HG03095 (cell line): ENCODE results near the gene ARHGAP31.
"Not testable (repeated sequence)": the region's sequence is repeated elsewhere in the genome, so short reads cannot be mapped to it uniquely, and the experiment has no call there.

Experiments used
- ATAC-seq: cut with Tn5 transposase; IDR thresholded peaks from one replicate; pipeline ENCODE4 v1.9.1; 2021; ENCODE audit warnings: moderate library complexity; ENCODE audit not compliant: unreplicated experiment

The ARHGAP31 gene

DNA sequence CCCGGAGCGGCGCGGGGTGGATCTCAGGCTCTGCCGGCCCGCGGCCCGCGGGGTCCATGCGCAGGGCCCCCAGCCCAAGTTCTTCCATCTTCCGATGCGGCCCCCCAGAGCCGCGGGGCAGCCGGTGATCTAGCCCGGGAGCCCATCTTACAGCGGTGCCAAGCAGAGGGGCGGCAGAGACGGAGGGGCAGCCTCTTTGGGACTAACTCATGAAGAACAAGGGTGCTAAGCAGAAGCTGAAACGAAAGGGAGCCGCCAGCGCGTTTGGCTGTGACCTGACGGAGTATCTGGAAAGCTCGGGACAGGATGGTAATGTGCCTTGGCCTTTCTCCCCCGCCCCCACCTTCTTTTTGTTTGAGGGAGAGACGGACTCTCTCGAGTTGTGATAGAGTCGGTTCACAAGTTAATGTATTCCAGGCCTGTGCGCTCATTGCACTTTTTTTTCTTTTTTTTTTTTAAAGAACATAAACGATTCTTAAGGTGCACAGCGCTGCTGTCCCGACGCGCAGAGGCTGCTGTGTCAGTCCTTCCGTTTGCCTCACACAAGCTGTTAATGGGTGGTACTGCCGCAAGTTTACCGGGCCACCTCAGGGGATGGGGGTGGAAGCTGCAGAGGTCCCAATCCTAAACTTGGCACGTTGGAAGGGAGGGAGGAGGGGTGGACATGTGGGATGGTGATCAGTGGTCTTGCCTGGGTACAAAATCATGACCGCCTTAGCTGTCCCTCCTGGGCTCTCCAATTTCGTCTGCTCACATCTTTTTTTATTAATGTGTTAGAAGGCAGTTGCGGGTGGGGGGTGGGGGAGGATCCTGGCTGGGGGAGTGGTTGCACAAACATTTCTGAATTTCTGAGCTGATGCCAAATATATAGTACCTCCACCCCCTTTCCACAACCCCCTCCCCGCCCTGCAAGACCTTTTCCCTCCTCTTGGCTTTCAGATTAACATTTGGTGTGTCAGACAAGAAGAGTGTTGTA, 801 bp downstream of the ARHGAP31 start:
- ATAC-seq = peak; percentile 23

DNA sequence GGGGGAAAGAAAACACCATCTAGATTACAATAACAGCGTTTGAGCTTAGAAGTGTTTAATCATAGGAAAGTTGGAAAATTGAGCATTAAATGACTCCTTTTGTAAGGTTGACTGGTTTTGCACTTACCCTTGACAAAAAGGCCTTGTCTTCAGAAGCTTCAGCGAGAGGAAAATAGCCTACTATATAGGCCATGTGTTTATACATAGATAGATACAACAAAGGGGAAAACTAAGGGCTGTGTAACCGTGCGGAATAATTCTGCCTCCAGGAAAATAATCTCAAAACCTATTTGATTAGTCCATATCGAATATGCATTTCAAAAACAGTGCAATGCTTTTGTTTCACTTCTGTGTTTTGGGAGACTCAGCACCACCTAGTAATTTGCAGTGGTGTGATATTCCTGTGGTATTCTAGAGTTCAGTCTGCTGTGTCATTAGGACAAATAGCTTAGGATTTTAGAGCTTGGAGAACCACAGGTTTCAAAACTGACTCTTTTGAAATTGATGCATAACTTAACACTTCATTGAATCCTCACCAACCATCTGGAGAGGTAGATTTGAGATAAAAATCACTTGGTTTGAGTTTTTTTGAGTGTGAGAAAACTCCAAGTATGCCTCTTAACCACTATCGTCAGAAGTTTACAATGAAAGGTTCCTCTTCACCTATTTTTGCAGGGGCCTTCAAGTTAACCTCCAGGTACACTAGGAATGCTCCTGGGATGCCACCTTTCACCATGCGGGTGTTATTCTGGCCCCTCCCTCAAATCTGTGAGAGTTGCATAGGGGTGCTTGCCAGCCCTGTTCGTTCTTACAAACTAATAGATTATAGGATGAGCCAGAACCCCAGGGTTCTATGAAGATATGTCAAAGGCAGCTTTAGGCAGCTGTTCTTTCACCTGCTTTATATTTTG, 1.9 kb downstream of the ARHGAP31 start:
- no peak for ATAC-seq

DNA sequence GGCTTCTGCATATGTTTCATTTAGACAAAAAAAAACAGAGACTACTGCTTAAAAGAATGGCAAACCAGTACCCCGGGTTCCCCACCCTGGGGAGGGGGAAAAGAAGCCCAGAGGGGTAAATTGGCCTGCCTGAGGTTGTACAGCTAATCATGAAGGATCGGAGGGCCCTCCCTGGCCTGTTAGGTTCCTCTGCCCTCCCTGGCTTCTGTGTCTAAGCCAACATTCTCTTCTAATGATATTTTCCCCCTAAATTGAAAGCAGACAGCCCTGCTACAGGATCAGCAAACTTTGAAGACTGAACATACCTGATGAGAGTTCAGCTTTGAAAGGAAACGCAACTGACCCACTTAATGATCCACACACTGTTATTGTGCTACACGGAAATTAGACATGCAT, 2.5 kb downstream of the ARHGAP31 start:
- no peak for ATAC-seq

DNA sequence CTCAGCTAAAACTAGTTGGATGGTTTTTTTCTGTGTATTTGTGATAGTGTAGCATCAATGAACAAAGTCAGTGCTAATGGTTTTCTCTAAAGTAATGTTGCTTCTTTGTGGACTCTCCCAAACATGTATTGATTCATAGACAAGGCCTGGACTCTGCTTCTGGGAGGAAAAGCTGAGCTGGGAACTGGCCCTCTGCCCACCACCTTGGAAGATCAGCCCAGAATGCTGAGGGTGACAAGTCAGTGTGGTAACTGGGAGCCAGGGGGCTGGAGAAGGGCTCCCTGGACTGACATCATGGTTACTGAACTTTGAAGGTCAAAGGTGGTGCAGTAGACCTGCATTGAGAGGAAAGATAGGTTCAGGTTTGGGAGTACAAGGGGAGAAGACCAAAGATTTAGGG, 3.0 kb downstream of the ARHGAP31 start:
- ATAC-seq = no peak

DNA sequence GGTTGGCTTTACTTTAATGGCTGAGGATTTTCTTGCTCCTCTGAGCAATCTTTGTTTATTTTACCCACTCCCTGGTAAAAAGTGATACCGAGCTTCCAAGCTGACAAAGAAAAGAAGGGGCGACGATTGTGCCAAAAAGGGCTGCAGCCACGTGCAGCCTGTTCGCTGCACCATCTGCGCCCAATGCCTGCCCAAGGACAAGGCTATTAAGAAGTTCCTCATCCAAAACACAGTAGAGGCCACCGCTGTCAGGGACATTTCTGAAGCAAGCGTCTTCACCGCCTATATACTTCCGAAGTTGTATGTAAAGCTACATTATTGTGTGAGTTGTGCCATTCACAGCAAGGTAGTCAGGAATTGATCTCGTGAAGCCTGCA, 4.4 kb downstream of the ARHGAP31 start:
- ATAC-seq = no peak

DNA sequence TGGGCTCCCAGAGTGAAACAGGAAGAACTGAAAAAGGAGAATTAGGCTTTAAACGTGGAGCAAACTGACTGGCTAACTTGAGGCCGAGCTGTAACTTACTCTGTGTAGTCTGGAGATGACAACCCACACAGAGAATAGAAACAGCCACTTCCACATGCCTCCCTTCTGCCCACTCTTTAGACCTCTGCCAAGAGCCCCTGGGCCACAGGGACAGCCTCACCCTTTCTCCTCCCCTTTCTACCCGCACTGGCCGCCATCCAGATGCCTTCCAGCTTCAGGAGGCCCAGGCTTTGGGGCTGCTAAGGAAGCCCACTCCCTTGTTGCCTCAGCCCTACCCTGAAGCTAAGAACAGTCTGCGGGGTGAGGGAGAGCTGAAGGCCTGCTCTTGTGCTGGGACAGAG, 6.8 kb downstream of the ARHGAP31 start:
- ATAC-seq = no peak

DNA sequence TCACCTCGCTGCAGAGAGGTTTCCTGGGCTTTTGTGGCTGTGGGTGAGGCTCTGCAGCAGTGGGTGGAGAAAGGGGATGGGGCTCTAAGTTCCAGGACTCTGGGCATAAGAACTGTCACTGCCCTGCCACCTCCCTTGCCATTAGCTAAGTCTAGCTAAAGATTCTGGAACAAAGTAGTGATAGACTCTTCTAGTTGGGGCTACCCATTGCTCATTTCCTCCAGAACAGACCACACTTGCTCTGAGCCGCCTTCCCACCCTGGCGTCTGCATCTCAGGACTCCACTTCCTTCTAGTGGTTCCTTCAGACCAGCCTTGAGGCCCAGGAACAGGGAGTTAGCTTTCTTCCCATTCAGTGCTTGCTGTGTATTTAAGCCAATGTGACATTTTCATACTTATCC, 7.5 kb downstream of the ARHGAP31 start:
- no peak for ATAC-seq

DNA sequence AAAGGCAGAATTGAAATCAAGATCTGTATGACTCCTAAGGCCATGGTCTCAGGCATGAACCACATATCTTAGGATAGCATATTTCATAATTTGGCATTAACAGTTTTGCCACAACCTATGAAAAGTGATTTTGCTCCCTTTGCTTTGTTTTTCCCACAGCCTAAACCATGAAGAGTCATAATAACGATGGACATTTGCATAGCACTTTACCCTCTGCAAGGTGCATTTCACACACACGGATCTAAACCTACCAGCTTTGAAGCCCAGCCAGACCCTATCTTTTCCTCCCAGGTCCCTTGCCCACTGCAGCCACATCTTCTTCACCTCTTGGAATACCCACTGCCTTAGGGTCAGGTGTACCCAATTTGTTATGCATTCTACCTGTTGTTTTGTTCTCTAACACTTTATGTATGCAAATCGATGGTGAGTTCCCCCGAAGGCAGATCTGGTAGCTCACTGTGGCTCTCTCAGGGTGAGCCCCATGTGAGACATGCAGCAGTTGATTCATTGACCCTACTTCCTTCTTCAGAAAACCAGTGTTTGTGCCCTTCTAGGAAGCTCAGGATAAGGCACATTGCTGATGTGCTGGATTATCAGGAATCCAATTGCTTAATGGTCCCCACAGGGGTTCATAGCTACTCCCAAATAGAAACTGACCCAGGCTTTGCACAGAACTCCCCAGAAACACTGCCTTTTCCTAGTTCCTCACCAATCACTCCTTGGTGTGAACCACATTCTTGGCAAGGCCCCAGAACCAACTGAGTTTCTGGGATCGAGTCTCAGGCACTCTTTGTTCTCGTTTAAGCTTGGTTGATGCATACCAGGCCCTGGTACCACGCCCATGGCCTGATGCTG, 8.7 kb downstream of the ARHGAP31 start:
- ATAC-seq = peak; percentile 53

DNA sequence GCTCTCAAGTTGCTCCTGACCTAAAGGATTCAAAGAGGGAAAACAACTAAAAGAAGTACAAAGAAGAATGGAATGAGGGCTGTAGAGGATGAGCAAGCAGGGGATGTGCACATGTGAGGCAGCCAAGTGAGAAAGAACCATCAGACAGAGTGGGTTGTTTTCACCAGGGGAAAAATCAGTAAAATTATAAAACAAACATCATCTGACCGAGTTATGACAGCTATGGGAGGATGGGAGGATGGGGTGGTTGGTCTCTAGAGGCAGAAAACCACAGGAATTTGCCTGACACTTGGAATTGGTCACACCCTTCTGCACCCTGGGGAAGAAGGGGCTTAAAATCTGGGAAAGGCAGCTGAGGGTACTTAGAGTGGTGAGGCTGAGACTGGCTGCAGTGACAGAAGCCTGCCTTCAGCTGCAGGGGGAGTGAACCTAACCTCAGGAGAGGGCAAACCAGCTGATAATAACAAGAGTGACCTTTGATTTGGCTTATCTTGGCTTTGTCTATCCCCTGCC, 10.1 kb downstream of the ARHGAP31 start:
- no peak for ATAC-seq

DNA sequence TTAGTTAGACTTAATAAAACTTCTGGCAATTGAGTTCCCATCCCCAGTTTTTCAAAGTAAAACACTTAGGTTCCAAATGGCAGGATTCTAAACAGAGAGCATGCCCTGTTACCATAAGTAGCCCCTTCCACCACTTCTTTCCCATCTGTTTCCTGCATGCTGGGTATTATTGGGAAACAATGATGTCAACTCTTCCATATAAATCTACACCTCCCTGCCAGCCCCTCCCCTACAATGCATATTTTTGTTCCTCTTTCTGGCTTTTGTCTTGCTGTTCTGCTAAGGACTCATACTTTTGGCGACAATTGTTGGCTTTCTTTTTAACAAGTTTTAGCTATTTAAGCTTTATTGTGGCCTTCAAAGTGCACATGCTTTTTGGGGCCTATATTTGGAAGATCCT, 11.1 kb downstream of the ARHGAP31 start:
- ATAC-seq = no peak

DNA sequence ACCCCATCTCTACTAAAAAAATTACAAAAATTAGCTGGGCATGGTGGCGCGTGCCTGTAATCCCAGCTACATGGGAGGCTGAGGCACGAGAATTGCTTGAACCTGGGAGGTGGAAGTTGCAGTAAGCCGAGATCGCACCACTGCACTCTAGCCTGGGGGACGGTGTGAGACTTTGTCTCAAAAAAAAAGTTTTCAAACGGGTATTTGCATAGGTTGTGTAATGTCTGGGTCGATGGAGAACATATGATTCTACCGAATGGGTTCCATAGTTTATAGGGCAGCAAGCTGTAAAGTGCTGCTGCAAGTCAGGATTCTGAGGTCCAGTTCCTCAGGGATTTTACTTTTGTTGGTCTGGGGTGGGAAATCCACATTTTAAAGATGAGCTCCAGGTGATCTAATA, 12.2 kb downstream of the ARHGAP31 start:
- not testable (repeated sequence) for ATAC-seq

DNA sequence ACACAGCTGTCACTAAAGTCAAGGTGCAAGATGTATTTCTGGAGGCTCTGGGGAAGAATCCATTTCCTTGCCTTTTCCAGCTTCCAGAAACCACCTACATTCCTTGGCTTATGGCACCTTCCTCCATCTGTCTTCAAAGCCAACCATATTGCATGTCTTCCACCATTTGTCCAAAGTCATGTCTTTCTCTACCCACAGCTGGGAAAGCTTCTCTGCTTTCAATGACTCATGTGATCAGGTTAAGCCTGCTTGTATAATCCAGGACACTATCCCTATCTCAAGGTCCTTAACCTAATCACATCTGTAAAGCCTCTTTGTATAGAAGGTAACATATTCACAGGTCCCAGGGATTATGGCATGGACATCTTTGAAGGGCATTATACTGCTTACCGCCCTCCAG, 14.2 kb downstream of the ARHGAP31 start:
- no peak for ATAC-seq

DNA sequence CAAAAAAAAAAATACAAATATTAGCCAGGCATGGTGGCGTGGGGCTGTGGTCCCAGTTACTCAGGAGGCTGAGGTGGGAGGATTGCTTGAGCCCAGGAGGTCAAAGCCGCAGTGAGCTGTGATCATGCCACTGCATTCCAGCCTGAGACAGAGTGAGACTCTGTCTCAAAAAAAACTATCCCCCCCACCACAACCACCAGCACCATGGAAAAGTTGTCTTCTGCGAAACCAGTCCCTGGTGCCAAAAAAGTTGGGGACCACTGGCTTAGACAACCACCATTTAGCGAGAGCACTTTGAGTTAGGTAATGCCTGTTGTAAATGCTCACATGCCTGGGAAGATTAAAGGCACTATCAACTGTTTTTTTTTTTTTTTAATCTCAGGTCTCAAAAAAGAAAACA, 15.4 kb downstream of the ARHGAP31 start:
- no peak for ATAC-seq

DNA sequence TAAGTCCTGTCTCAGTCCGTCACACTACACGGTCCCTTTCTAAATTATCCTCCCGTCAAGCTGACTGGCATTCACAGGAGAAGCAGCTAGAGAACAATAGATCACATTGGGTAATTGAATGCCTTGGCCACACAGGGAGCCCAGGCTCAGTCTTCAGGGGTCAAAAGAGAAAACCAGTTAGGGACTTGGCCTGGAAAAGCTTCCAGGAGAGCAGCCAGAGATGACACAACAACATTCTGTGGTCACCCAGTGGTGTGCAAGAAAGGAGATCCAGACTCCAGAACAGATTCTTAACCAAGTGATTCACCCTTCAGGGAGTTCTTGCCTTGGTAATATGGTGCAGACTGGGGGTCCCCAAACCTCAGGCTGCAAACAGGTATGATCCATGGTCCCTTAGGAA, 15.9 kb downstream of the ARHGAP31 start:
- ATAC-seq = no peak

DNA sequence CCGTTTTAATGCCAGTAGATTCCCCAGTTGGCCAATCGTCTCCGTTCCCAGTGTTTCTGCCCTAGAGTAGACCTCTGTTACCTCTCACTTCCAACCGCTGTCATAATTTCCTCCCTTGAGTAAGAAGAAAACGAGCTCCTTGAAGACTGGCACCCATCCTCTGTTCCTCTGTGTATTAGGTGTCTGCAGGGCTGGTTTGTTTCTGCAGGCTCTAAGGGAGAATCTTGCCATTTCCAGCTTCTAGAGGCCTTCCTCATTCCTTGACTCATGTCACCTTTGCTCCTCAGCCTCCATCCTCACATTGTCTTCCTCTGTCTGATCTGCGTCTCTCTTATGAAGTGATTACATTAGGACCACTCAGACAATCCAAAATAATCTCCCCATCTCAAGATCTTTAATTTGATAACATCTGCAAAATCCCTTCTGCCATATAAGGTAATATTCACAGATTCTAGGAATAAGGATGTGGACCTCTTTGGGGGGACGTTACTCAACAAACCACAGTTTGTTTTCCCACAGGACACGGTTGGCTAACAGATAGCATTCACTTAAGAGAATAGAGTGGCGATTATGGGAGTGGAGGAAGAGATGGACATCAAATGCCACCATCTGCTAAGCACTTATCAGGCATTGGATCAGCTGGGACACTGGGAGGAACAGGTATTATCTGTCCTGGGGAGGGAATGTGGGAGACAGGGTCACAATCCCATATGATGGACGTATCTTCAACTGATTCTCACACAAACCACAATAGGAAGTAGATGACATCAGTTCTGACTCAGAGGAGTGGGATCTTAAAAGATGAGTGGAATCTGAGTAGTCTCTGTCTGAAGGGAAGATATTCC, 17.1 kb downstream of the ARHGAP31 start:
- ATAC-seq = no peak

DNA sequence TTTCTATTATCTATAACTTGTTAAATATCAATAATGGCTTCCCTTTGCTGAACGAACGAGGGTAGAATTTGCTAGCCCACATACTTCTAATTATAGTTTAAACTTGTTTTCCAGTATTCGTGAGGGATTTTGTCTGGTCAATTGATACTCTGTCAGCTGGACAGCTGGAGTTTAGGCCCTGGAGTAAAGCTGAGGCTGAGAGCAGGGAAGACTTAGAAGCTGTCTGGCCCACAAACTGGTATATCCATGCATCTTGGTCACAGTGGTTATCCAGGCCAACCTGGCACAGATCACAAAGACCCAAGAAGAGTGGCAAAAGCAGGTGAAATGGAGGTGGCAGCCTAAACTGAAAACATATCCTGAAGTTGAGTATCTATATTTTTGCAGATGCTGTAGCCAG, 19.3 kb downstream of the ARHGAP31 start:
- no peak for ATAC-seq

DNA sequence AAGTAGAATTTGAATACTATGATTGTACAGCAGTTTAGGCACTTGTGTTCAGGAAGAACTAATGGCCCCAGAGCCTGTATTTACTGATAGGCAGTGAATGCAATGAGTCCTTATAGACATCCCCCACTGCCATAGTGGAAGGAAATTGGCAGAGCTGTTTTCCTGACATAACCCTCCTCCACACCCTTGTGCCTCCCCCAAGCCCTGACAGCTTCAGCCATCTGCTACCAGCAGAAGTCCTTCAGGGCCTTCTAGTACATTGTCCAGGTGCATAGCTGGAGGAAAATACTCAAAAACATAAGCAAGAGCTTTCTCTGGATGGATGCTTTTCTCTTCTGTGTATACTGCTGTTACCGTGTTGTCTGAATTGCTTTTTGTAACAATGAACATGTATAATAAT, 20.6 kb downstream of the ARHGAP31 start:
- no peak for ATAC-seq

DNA sequence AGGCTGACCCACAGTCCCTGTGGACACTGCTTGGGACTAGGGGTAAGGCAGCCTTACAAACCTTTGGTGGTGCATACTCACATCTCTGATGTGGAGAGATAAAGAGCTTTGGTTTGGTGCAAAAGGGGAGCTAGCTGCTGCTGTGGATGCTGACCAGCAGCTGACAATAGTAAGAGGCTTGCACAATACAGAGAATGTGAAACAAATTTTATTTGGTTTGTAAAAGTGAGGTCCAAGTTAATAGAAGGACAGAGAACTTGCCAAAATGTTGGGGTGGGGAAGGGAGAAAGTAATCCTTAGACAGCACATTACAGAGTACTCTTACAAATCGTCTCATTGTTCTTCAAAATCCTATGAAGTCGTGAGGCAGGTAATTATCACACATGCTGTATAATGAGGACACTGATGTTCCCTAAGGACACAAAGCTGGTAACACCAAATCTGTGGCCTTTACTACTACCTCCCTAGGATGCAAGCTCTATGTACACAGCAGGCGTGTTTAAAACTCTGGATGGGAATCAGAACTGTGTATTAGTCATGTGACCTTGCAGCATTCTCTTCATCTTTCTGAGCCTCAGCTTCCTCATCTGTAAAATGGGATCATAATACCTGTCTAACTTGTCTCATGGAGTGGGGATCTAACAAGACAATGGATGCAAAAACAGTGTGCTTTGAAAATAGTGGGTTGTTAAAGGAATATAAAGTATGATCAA, 21.6 kb downstream of the ARHGAP31 start:
- ATAC-seq = no peak

DNA sequence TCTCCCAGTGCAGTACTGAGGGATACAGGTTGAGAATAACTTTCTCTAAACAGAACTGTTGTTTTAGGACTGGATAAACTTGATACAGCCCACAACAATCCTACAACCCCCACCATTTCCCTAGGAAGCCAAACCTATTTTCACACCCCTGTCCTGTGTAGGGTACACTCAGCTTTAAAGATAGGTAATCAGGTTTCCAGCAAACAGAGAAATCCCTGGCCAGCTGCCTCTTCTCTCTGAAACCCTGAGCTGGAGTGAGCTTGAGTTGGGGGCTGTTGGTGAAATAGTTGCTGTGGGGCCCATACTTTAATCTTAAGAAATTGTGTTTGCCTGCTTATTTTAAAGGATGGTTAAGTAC, 22.1 kb downstream of the ARHGAP31 start:
- no peak for ATAC-seq
